DND-41 (cell line): ENCODE data around the gene GFAP.

Experiments
- ATAC-seq: fragments of 200-7000 bp; cut with Tn5 transposase; 3 replicates; pipeline ENCODE4 v1.9.1; 2021; ENCODE audit warnings: low read depth; ENCODE audit not compliant: insufficient read depth
- DNase-seq: peaks from one replicate; pipeline ENCODE4 v3.0.0-alpha.2; 2020
- H2AFZ ChIP-seq: 2 replicates; pipeline ENCODE4 v1.6.0; 2012; ENCODE audit warnings: low read depth, low read length
- H3K27ac ChIP-seq: 2 replicates; pipeline ENCODE4 v1.5.1; 2012; ENCODE audit warnings: low read length, inconsistent platforms
- H3K27me3 ChIP-seq: fragments of 200-600 bp; sonication (generic); 2 replicates; pipeline ENCODE4 v1.6.0; 2012; ENCODE audit warnings: low read length, mild to moderate bottlenecking, inconsistent platforms; ENCODE audit not compliant: insufficient read depth, poor library complexity
- H3K36me3 ChIP-seq: 2 replicates; pipeline ENCODE4 v1.5.1; 2012; ENCODE audit warnings: low read length, inconsistent platforms; ENCODE audit not compliant: insufficient read depth
- H3K4me1 ChIP-seq: 2 replicates; pipeline ENCODE4 v1.5.1; 2012; ENCODE audit warnings: mild to moderate bottlenecking, low read length; ENCODE audit not compliant: insufficient read depth
- H3K4me2 ChIP-seq: 2 replicates; pipeline ENCODE4 v1.6.0; 2012; ENCODE audit warnings: mild to moderate bottlenecking, moderate library complexity, low read length, inconsistent platforms; ENCODE audit not compliant: insufficient read depth
- H3K4me3 ChIP-seq, 2 experiments: fragments of 200-600 bp in 1 of 2; shearing (Covaris generic) in 1 of 2; 2 replicates each; pipeline ENCODE4 v1.5.1; 2012 to 2016; ENCODE audit warnings: inconsistent platforms in 2 of 2, low read length in 2 of 2, mild to moderate bottlenecking in 2 of 2, low read depth in 1 of 2, moderate library complexity in 1 of 2
- H3K79me2 ChIP-seq: 2 replicates; pipeline ENCODE4 v1.6.0; 2012; ENCODE audit warnings: low read length, inconsistent platforms; ENCODE audit not compliant: insufficient read depth
- H3K9ac ChIP-seq: 2 replicates; pipeline ENCODE4 v1.6.0; 2012; ENCODE audit warnings: low read depth, mild to moderate bottlenecking, inconsistent platforms, low read length, moderate library complexity
- H3K9me3 ChIP-seq: 2 replicates; pipeline ENCODE4 v1.5.1; 2012; ENCODE audit warnings: low read length, moderate library complexity, mild to moderate bottlenecking, inconsistent platforms; ENCODE audit not compliant: insufficient read depth, severe bottlenecking
- H4K20me1 ChIP-seq: 2 replicates; pipeline ENCODE4 v1.6.0; 2012; ENCODE audit warnings: low read length; ENCODE audit not compliant: insufficient read depth
- CTCF ChIP-seq: IDR thresholded peaks from 2 replicates; pipeline ENCODE4 v1.5.1; 2012; ENCODE audit warnings: borderline replicate concordance, low read length, moderate library complexity, mild to moderate bottlenecking; ENCODE audit not compliant: poor library complexity, severe bottlenecking; ENCODE audit errors: extremely low read depth
- EZH2 ChIP-seq: IDR thresholded peaks from 3 replicates; pipeline ENCODE4 v1.6.1; 2012; ENCODE audit warnings: borderline replicate concordance, low read depth, mild to moderate bottlenecking, moderate library complexity, low read length, inconsistent platforms; ENCODE audit not compliant: severe bottlenecking

GFAP gene

GRCh38 chr17:44905006-44906000 is 10.0 kb downstream of the GFAP start:
- TF ChIP-seq EZH2 (no peak), CTCF (no peak)
- Histone ChIP-seq H3K36me3 (no peaks in the 10 kb centered on the region), H4K20me1 (no peaks in the 10 kb centered on the region; the same call in 1 of the 2 replicates), H3K27ac (no peak overlapping the region), H3K9ac (no peak overlapping the region), H3K9me3 (no peaks in the 10 kb centered on the region), H3K4me3 (no peak overlapping the region), H2AFZ (no peak overlapping the region), H3K4me2 (no peak overlapping the region), H3K79me2 (no peaks in the 10 kb centered on the region), H3K27me3 (no peaks in the 10 kb centered on the region), H3K4me1 (peaks cover 2% of the 10 kb centered on the region)
- no peak for DNase-seq
- no peak for ATAC-seq

GRCh38 chr17:44904001-44904984 is 11.0 kb downstream of the GFAP start:
- Histone ChIP-seq H3K79me2 (peaks cover 1% of the 10 kb centered on the region; the same call in 1 of the 2 replicates), H2AFZ (no peak overlapping the region), H3K9ac (no peak overlapping the region), H3K27ac (no peak overlapping the region), H3K27me3 (no peaks in the 10 kb centered on the region), H3K4me2 (no peak overlapping the region), H3K4me1 (peaks cover 9% of the 10 kb centered on the region), H4K20me1 (no peaks in the 10 kb centered on the region; the same call in 1 of the 2 replicates), H3K9me3 (no peaks in the 10 kb centered on the region), H3K4me3 (no peak overlapping the region), H3K36me3 (no peaks in the 10 kb centered on the region)
- no peak for ATAC-seq
- TF ChIP-seq CTCF, result no peak
- TF ChIP-seq EZH2, result no peak
- no peak for DNase-seq

- Histone ChIP-seq H3K4me1 (peaks cover 14% of the 10 kb centered on the region), H3K27me3 (no peaks in the 10 kb centered on the region), H3K9ac (no peak overlapping the region), H3K79me2 (peaks cover 13% of the 10 kb centered on the region), H4K20me1 (no peaks in the 10 kb centered on the region; the same call in 1 of the 2 replicates), H3K9me3 (no peaks in the 10 kb centered on the region), H3K4me2 (no peak overlapping the region), H2AFZ (no peak overlapping the region), H3K4me3 (no peak overlapping the region), H3K27ac (no peak overlapping the region), H3K36me3 (no peaks in the 10 kb centered on the region; the same call in 1 of the 2 replicates)
- ATAC-seq, result no peak
- TF ChIP-seq CTCF, result no peak
- TF ChIP-seq EZH2, result no peak
- no peak for DNase-seq
Observed at GRCh38 chr17:44903012-44903685, 12.2 kb downstream of the GFAP start.
